ENCODE results near the gene SH3D19.
A peak's percentile ranks its signal among the peaks of the same experiment; 100 is the strongest.
"Not testable (repeated sequence)": the region's sequence is repeated elsewhere in the genome, so short reads cannot be mapped to it uniquely, and the experiment has no call there.

SH3D19 gene

DNA sequence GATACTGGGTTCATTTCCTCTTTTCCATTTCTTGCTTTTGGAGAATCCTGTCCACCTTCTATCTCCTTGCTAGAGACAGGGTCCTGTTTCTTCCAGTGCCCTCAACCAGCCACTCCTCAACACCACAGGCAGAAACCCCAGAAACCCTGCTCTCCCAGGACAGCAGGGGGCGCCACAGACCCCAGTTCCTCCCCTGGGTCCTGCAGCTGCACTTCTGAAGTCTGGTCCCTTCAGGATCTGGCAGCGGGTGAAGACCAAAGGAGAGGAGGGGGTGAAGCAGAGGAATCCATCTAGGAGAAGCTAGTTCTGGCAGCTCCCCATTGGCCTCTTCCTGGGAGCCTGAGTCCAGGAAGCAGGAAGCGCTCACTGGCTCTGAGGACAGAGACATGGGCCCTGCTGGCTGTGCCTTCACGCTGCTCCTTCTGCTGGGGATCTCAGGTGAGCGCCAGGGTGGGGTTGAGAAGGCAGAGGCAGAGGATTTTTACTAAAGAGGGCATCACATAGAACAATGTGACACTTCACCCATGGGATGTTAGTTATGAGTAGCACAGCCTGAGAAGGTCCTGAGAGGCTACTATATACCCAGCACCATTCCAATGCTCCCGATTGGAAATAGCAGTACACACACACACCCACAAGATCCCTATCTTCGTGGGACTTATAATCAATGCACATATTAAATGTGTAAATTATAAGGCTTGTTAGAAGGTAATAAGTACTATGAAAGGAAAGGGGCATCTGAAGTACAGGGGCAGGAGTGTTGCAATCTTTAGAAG, 48.4 kb downstream of the SH3D19 start, which contains the start of gene PRSS48:
PRSS48 (plus strand) TSS at position 375 of the 776 bp plus-strand sequence; CDS start at position 387, 12 bp downstream.
- DNase-seq (ENCODE audit: low read depth, low spot score), result peak; percentile 59

DNA sequence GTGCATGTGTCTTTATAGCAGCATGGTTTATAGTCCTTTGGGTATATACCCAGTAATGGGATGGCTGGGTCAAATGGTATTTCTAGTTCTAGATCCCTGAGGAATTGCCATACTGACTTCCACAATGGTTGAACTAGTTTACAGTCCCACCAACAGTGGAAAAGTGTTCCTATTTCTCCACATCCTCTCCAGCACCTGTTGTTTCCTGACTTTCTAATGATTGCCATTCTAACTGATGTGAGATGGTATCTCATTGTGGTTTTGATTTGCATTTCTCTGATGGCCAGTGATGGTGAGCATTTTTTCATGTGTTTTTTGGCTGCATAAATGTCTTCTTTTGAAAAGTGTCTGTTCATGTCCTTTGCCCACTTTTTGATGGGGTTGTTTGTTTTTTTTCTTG, 56.5 kb downstream of the SH3D19 start:
- not testable (repeated sequence) for DNase-seq (ENCODE audit: low read depth, low spot score)

DNA sequence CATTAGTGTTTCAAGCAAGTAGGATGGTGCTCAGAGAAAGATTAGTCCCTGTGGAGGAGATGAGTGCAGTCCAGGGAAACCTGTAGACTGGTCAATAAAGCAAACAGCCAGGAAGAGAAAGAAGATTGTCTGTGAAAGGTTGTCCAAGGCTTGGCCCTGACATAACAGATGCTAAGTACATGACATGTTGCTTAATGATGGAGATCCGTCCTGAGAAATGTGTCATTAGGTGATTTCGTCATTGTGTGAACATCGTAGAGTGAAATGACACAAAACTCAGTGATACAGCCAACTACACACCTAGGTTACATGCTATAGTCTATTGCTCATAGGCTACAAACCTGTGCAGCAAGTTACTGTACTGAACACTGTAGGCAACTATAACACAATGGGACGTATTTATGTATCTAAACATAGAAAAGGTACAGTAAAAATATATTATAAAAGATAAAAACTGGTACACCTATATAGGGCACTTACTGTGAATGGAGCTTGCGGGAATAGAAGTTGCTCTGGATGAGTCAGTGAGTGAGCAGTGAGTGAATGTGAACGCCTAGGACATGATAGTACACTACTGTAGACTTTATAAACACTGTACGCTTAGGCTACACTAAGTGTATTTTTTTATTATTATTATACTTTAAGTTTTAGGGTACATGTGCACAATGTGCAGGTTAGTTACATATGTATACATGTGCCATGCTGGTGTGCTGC, 57.4 kb downstream of the SH3D19 start:
- no peak for DNase-seq (ENCODE audit: low read depth, low spot score)

DNA sequence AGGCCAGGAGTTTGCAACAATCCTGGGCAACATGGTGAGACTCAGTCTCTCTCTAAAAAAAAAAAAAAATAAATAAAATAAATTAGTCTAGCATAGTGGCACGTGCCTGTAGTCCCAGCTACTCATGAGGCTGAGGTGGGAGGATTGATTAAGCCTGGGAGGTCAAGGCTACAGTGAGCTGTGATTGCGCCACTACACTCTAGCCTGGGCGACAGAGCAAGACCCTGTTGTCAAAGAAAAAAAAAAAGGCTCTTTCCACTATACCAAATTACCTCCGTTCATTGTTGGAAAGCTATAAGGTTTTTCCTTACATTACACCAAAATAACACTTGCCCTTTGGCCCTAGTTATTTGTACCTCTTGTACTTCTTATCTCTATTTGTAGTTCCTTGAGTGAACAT, 58.3 kb downstream of the SH3D19 start:
- no peak for DNase-seq (ENCODE audit: low read depth, low spot score)

DNA sequence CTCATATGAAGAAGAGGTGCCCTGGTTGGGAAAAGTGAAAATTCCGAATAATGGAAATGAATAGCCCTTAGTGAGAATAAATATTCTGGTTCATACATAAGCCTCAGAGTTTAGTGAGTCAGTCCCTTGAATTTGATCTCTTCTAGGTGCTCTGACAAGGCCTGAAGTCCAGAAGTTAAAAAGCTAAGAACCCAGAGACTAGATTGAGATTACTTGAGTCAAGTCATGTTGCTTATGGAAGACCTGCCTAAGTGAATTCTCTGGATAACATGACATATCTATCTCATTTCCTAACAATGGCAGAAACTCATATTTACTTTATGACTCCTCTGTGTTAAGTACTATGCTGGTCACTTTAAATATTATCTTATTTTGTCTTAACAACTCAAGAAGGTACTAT, 58.9 kb downstream of the SH3D19 start:
- no peak for DNase-seq (ENCODE audit: low read depth, low spot score)

DNA sequence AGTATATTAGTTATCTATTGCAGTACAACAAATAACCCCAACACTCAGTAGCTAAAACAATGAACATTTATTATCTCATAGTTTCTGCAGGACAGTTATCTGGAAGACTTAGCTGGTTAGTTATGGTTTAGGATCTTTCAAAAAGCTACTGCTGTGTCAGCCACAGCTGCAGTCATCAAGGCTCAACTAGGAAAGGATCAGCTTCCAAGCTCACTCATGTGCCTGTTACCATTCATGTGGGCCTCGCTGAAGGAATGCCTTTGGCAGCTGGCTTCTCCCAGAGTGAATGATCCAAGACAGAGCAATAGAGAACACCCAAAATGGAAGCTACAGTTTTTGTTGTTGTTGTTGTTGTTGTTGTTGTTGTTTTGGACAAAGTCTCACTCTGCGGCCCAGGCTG, 62.0 kb downstream of the SH3D19 start:
- no peak for DNase-seq (ENCODE audit: low read depth, low spot score)

DNA sequence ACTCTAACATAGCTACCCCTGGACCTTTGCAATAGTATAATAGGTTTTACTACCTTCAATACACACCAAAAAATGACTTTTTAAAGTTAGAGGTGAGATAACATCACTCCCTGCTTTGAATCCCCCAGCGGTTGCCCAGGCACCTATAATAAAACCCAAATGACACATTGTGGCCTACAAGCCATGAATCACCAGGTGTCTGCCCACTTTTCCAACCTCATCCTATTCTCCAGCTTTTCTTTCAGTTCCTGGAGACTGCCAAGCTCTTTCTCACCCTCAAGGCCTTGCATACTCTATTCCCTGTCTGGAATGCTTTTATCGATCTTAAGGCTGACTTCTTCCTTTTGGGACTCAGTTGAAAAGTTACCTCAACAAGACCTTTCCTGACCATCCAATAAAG, 64.9 kb downstream of the SH3D19 start:
- no peak for DNase-seq (ENCODE audit: low read depth, low spot score)

DNA sequence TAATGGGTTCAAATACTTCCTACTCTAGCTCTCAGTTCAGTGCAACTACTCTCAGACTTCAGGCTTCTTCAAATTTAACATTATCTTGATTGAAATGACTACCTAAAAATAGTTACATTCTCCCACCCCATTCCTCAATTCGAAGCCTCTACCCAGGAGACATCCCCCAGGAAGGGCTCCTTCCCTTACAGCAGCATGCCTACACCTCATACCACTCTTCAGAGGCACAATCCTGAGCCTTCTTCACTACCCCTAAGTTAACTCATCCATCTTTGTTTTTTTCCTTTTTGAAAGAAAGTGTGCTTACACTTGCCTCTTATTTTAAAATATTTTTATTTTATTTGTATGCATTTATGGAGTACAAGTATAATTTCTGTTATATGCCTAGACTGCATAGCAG, 65.7 kb downstream of the SH3D19 start:
- DNase-seq (ENCODE audit: low read depth, low spot score), result no peak

DNA sequence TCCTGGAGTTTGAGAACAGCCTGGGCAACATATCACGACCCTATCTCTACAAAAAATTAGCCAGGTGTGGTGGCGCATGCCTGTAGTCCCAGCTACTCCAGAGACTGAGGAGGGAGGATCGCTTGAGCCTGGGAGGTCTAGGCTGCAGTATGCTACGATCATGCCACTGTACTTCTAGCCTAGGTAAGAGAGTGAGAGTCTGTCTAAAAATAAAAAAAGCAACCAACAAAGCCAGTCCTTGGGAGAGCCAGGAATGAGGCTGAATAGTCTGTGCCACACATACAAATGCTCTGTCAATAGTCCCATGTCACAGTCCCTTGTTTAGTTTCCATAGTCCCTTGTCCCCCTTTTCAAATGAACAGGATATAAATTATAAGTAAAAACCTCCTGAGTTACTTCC, 67.7 kb downstream of the SH3D19 start:
- DNase-seq (ENCODE audit: low read depth, low spot score), result no peak

DNA sequence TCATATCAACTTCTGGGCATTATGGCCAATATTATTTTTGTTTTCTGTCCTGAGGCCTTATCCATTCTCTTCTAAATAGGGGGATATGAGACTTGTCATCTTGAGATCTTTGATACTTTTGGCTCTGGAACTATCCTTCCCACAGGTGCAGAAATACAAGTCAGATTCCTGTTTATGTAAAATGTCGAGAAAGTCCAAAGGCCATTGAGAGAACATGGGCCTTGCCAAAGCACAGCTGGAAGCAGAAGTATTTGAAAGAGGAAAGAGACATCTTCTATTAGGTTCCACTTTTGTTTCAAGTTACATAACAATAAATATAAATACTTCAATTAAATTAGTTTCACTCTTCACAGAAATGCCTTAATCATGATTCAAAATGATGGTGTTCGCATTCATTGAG, 69.3 kb downstream of the SH3D19 start:
- DNase-seq (ENCODE audit: low read depth, low spot score), result no peak

DNA sequence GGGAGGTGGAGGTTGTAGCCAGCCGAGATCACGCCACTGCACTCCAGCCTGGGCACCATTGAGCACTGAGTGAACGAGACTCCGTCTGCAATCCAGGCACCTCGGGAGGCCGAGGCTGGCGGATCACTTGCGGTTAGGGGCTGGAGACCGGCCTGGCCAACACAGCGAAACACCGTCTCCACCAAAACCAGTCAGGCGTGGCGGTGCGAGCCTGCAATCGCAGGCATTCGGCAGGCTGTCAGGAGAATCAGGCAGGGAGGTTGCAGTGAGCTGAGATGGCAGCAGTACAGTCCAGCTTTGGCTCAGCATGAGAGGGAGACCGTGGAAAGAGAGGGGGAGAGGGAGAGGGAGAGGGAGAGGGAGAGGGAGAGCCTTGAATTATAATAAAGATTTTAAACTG, 69.7 kb downstream of the SH3D19 start:
- not testable (repeated sequence) for DNase-seq (ENCODE audit: low read depth, low spot score)

DNA sequence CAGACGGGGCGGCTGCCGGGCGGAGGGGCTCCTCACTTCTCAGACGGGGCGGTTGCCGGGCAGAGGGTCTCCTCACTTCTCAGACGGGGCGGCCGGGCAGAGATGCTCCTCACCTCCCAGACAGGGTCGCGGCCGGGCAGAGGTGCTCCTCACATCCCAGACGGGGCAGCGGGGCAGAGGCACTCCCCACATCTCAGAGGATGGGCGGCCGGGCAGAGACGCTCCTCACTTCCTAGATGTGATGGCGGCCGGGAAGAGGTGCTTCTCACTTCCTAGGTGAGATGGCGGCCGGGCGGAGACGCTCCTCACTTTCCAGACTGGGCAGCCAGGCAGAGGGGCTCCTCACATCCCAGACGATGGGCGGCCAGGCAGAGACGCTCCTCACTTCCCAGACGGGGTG, 70.2 kb downstream of the SH3D19 start:
- DNase-seq (ENCODE audit: low read depth, low spot score), result not testable (repeated sequence)

DNA sequence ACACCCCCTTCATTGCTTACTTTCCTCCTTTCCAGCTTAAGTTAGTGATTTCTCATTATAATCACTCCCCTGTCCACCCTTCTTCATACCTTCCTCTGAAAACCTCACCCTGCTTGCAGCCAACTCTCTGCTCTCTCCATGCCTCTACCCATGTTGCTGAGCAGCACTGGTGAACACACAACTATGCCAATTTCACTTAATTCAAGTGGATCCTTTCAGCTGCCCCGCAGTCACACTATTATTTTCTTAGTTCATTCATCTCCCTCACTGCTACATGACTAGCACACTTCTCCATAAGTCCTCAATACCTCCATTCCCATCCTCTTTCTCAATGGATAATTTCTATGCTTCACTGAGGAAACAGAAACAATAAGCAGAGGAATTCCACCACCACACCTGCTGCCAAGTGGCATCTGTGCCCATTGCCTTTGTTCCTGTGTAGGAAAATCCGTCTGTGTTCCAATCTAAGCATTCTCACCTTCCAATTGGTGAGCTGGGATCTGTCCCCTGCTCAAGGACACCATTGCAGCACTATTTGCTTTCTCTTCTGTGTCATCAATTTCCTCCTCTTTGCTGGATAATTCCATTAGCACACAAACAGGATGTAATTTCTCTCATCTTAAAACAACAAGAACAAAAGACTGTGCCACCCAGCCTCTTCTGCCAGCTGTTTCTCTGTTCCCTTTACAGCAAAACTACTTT, 73.7 kb downstream of the SH3D19 start:
- no peak for DNase-seq (ENCODE audit: low read depth, low spot score)

DNA sequence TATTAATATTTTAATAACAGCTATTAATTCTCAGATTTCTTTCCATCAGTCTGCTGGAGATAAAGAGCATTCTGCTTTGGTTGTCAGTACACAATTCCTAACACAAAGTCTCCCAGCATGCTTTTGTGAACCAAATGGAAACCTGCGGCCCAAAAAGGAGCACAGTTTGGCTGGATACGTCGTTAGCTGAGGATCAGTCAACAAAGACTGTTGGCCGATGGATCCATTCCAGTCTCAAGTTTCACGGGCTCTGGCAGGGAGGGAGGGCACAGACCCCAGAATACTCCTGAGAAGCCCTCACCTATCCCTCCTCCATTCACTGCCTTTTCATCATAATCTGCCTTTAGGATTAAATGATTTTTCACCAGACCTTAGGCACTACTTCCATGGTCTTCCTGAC, 74.7 kb downstream of the SH3D19 start:
- DNase-seq (ENCODE audit: low read depth, low spot score), result peak; percentile 61

DNA sequence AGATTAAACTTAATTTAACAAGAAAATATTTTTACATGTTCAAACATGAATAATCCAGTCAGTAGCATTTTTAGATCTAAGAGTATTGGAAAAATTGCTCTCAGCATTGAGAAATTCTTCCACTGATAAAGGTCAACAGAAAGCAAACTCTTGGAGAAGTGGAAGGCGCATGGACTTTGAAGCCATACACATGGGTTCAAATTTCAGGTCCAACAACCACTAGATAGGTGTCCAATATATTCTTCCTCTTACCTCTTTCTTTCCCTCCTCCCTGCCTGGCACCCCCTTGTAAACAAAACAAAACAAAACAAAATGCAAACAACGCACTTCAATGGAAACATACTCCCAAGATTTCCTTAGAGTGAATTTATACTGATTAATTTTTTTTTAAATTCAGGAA, 76.9 kb downstream of the SH3D19 start:
- DNase-seq (ENCODE audit: low read depth, low spot score), result no peak

DNA sequence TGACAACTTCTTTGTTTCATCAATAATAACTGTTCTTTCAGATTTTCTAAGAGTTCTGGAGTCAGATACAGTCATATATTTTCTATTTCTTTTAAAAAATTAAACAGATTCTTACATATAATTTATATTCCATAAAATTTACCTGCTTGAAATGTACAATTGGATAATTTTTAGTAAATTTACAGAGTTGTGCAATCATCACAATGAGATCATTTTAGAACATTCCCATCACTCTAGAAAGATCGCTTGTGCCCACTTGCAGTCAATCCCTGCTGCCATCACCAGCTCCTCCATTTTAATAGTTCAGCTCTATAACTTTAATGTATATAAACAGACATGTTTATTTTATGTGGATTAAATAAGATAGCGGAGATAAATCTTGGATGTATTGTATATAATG, 78.0 kb downstream of the SH3D19 start:
- DNase-seq (ENCODE audit: low read depth, low spot score), result no peak

DNA sequence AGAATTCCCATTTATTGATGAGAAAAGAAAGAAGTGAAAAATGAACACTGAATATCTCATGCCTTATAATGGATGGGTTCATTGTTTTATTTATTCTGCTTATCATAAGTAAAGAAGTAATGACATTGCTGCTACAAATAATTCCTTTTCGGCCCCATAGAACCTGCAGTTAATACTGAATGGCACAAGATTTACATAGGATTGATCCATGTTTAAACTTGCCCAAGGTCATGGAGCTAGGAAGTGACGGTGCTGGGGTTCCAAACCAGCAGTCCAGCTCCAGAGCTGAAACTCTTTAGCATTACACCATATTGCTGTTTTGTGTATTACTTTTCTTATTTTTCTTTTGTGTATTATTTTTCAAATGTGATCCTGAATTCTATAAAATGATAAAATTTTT, 78.7 kb downstream of the SH3D19 start:
- DNase-seq (ENCODE audit: low read depth, low spot score), result no peak

DNA sequence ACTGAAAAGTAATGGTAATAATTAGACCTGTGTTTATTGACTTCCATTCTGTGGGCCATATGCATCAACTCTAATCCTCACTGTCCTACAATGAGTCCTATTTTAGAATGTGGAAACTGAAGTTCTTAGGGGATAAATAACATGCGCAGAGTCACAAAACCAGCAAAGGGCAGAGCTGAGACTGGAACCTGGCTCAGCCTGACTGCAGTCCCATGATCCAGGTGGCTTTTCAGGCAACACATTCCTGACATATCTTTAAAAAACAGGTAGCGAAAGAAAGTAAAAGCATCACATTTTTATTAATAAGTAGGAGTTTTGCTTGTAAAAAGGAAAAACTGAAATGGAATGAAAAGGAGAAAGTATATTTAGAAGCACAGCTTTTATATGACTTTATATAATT, 83.1 kb downstream of the SH3D19 start:
- DNase-seq (ENCODE audit: low read depth, low spot score), result no peak

DNA sequence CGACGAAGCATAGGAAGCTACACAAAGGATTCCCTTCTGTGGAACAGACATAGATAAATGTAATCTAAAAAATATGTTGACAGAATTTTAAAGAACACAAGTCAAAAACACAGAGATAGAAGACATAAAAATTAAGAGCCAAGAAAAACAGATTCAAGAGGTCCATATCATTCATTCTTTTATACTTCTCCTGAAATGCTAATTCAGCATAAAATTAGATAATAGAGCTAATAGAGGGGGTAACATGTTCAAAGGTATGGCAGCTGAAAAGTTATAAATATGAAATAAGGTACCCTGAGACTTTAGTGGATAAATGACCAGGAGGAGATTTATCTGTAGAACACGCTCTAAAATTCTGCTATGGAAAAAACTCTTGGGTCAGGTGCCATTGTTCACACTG, 85.8 kb downstream of the SH3D19 start:
- no peak for DNase-seq (ENCODE audit: low read depth, low spot score)

DNA sequence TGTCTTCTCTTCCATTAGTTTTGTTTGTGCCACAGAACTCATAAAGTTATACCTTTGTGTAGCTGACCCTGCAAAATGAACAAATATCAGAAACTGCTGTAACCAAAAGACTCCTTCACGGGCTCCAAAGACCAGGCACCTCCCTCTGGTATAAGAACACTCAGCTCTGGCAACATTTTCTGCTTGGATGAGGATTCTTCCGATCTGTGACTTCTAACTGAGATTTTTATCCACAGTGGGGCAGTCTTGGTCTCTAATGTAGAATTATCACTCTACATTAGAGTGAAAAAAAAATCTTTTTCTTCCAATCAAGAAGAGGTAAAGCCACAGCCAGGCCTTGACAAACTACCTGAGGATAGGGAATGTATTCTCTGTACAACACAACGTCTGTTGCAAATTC, 86.9 kb downstream of the SH3D19 start:
- DNase-seq (ENCODE audit: low read depth, low spot score), result no peak

DNA sequence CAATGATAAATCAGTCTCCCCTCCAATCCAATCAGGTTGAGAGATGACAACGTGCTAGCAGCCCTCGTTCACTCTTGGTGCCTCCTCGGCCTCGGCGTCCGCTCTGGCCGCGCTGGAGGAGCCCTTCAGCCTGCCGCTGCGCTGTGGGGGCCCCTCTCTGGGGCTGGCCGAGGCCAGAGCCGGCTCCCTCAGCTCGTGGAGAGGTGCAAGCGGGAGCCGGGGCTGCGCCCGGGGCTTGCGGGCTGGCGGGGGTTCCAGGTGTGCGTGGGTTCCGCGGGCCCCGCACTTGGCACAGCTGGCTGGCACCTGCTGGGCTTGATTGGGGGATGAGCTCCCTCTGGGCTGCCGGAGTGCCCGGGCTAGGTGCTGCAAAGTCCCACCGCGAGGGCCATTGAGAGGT, 89.4 kb downstream of the SH3D19 start:
- no peak for DNase-seq (ENCODE audit: low read depth, low spot score)

DNA sequence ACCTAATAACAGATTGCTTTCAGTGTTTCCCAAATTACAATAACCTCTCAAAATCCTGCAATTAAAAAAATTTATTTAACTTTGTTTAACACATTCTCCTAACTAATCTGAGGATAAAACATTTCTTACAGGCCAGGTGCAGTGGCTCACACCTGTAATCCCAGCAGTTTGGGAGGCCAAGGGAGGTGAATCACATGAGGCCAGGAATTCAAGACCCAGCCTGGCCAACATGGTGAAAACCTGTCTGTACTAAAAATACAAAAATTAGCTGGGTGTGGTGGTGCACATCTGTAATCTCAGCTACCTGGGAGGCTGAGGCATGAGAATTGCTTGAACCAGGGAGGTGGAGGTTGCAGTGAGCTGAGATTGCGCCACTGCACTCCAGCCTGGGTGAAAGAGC, 90.0 kb downstream of the SH3D19 start:
- not testable (repeated sequence) for DNase-seq (ENCODE audit: low read depth, low spot score)

DNA sequence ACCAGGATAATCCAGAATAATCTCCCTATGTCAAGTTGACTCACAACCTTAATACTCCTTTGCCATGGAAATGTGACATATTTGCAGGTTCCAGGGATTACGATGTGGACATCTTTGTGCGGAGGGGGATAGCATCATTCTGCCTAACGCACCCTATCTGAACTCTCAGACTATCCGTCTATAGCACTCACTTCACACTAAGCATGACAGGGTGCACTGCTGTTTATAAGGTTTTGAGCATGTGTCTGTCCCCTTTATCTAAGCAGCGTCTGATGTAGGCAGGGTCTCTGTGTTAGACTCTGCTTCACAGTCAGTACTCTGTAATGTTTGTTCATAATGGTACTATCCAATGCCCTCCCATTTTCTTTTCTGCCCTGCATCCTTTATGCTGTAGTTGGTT, 91.8 kb downstream of the SH3D19 start:
- no peak for DNase-seq (ENCODE audit: low read depth, low spot score)
